Esophagus squamous epithelium (tissue), 5 donors: ENCODE data around the gene CARMIL3. TPM values are rescaled to one million over a fixed set of nuclear protein-coding genes. Genes with fewer than 3 reads are reported as not detected.

ENCODE experiments used
- DNase-seq: peaks from one replicate; lab custom pipeline; 2025; lab: John Stamatoyannopoulos, UW
- H3K27ac ChIP-seq, 4 donors: fragments of 200-600 bp; sonication (generic); one replicate each; pipeline ENCODE4 v1.5.1; 2016 to 2019; ENCODE audit warnings: mild to moderate bottlenecking in 1 of 4
- H3K27me3 ChIP-seq, 4 donors: fragments of 200-600 bp; sonication (generic); 1 replicate in 3 of 4; 2 replicates in 1 of 4; pipeline versions ENCODE4 v1.5.1 to v1.6.0; 2017 to 2021; ENCODE audit warnings: antibody characterized with exemption in 1 of 4
- H3K36me3 ChIP-seq, 3 donors: fragments of 200-600 bp; sonication (generic); one replicate each; pipeline ENCODE4 v1.5.1; 2016 to 2019
- H3K4me1 ChIP-seq, 3 donors: fragments of 200-600 bp; sonication (generic); one replicate each; pipeline ENCODE4 v1.5.1; 2017 to 2019
- H3K4me3 ChIP-seq, 4 donors: fragments of 200-600 bp; sonication (generic); 1 replicate in 3 of 4; 2 replicates in 1 of 4; pipeline ENCODE4 v1.5.1; 2016 to 2019; ENCODE audit warnings: mild to moderate bottlenecking in 2 of 4, moderate library complexity in 1 of 4
- H3K9me3 ChIP-seq, 3 donors: fragments of 200-600 bp; sonication (generic); one replicate each; pipeline ENCODE4 v1.5.1; 2016 to 2019
- POLR2A ChIP-seq, 4 donors: fragments of 450-650 bp; IDR thresholded peaks; one replicate each; pipeline ENCODE4 v1.6.1; 2017; ENCODE audit warnings: antibody characterized with exemption in 4 of 4, mild to moderate bottlenecking in 4 of 4, moderate library complexity in 3 of 4
- WGBS, 2 donors: methylation state at CpG; one replicate each; pipeline ENCODE4 v1.1.5; 2018; 5-methylcytosine and 5-hydroxymethylcytosine counted together
- intact Hi-C: fragments of 100-400 bp; cut with DNase I; formaldehyde crosslinking; loops from one replicate; pipeline ENCODE4 v1.15.0; 2022
- total RNA-seq, 4 donors: library from RNA; depleted of rRNA; stranded (reverse); fragments of >200 nt; gene quantifications; one replicate each; pipeline ENCODE4 v1.1.0, GENCODE V29; 2016
- TF ChIP-seq, protein P1 (sequence below), 6 experiments: fragments of 450-650 bp in 4 of 6; fragments of 200-600 bp in 2 of 6; sonication (generic) in 2 of 6; IDR thresholded peaks; one replicate each; pipeline ENCODE4 v1.5.1; 2016 to 2019; ENCODE audit warnings: antibody characterized with exemption in 6 of 6, mild to moderate bottlenecking in 4 of 6, moderate library complexity in 4 of 6
- donor health status: DM: yes; HTN: yes; CAD: no.

The CARMIL3 gene
- total RNA-seq, 4 donors from 2014 or later, result 0.38 to 1.2 (median 0.86) TPM

DNA sequence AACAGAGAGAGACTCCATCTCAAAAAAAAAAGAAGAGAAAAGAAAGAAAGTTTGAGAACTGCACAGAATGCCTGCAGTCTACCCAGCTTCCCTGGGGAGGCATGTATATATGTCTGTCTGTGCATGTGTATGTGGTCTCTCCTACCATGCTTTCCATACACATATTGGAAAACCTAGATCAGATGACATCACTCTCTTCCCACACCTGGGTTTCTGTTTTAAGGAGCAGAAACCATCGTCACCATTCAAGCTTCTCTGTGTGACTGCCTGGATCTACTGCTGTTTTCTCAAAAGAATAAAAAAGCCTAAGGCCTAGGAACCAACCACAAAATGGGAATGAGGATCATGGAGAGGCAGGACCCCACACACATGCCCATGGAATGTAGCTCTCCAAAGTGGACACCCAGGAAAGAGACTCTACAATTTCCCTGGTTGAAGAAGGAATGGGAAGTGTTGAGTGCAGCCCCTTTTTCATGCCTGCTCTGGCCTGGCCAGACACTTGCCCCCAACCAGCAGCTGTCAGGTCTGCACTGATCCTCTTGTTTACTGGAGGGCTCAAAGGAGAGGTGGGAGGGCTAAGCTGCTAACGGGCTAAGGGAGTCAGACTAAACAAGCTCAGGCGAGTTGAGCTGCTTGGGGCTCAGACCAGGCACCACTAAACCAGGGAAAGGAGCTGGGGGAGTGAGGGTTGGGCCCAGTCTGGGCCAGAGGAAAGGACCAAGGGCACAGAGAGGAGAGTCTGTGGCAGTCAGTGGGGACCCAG is 34.6 kb downstream of the CARMIL3 start:
- H3K4me3 ChIP-seq, result no peak overlapping the region
- no peaks in the 10 kb centered on the region for H3K27me3 ChIP-seq
- no peak overlapping the region for H3K27ac ChIP-seq
- H3K9me3 ChIP-seq, result no peaks in the 10 kb centered on the region
- intact Hi-C loops, result no loop called here
- H3K36me3 ChIP-seq, result no peaks in the 10 kb centered on the region
- no peak for DNase-seq
- TF ChIP-seq, protein P1, sequence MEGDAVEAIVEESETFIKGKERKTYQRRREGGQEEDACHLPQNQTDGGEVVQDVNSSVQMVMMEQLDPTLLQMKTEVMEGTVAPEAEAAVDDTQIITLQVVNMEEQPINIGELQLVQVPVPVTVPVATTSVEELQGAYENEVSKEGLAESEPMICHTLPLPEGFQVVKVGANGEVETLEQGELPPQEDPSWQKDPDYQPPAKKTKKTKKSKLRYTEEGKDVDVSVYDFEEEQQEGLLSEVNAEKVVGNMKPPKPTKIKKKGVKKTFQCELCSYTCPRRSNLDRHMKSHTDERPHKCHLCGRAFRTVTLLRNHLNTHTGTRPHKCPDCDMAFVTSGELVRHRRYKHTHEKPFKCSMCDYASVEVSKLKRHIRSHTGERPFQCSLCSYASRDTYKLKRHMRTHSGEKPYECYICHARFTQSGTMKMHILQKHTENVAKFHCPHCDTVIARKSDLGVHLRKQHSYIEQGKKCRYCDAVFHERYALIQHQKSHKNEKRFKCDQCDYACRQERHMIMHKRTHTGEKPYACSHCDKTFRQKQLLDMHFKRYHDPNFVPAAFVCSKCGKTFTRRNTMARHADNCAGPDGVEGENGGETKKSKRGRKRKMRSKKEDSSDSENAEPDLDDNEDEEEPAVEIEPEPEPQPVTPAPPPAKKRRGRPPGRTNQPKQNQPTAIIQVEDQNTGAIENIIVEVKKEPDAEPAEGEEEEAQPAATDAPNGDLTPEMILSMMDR (IDR thresholded peaks at IDR 0.05), result no peak
- TF ChIP-seq POLR2A (IDR thresholded peaks at IDR 0.05), result no peak
- 50 to 85% methylated on average over 1 to 3 of the region's 3 CpGs for WGBS, 2 donors
- H3K4me1 ChIP-seq, result peaks cover 0 to 7% (median 4%) of the 10 kb centered on the region in 3 donors

DNA sequence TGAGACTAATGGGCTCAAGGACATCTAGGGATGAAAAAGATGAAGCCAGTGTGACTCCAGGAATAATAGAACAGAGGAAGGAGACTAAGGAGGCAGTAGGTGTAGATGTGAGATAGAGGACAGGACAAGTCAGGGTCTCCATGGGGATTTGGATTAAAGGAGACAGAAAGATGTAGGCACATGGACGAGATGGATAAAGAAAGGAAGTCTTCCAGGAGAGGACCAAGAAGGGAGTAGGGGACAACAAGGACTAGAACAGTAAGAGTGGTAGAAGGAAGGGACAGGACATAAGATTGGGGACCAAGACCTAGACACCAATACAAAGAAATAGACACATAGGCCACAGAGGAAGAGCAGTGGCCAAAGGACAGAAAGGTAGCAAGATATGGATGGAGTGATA is 35.2 kb downstream of the CARMIL3 start:
- peaks cover 0 to under 1% (median 0%) of the 10 kb centered on the region in 3 donors for H3K4me1 ChIP-seq
- 84 to 91% methylated on average over 1 of the region's 1 CpG for whole genome bisulfite sequencing, 2 donors
- no peaks in the 10 kb centered on the region for H3K36me3 ChIP-seq
- DNase-seq, result no peak
- no peaks in the 10 kb centered on the region for H3K9me3 ChIP-seq
- no peak overlapping the region for H3K27ac ChIP-seq
- intact Hi-C loops, result no loop called here
- no peak for TF ChIP-seq POLR2A (IDR thresholded peaks at IDR 0.05)
- TF ChIP-seq, protein P1 (IDR thresholded peaks at IDR 0.05), result no peak
- H3K27me3 ChIP-seq, result no peaks in the 10 kb centered on the region
- no peak overlapping the region for H3K4me3 ChIP-seq

DNA sequence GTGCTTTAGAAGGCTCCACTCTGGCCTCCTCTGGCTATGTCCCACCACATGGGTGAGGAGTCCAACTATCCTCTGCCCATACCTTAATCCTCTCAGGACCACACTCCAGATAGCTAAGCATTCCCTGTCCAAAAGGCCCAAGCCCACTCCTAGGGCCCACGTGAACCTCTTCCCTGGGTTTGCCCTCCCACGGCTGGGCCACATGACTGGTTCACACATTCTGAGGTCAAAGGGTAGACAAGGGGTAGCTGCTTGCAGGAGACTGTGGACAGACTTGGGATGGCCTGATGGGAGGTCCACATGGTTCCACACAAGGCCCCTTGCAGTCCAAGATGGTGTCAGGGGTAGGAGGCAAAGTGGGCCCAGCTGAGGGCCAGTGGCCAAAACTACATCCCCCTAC is 36.3 kb downstream of the CARMIL3 start:
- no peak for DNase-seq
- TF ChIP-seq POLR2A (IDR thresholded peaks at IDR 0.05), result no peak
- TF ChIP-seq, protein P1 (IDR thresholded peaks at IDR 0.05), result no peak
- Histone ChIP-seq H3K27ac (no peak overlapping the region), H3K36me3 (no peaks in the 10 kb centered on the region), H3K4me1 (peaks cover 0 to 7% (median under 1%) of the 10 kb centered on the region in 3 donors), H3K4me3 (no peak overlapping the region), H3K9me3 (no peaks in the 10 kb centered on the region), H3K27me3 (no peaks in the 10 kb centered on the region)
- intact Hi-C loops, result no loop called here
- 82 to 86% methylated on average over 1 of the region's 2 CpGs for WGBS, 2 donors

DNA sequence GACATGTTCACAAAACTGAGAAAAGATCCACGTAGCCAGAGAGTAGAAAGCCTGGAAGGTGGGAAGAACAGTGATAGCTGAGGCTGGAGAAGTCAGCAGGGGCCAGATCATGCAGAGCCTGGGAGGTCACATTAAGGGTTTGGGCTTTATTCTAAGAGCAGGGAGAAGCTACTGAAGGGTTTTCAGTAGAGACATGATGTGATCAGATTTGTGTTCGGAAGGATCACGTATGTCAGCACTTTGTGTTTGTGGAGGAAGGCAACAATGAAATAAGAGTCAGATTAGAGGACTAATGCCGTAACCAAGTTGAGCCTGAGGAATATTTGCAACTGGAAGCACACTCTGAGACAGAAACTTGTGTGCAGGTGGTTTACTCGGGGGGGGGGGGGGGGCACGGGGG is 38.1 kb downstream of the CARMIL3 start:
- WGBS, 2 donors, result 82 to 85% methylated on average over 5 of the region's 6 CpGs
- Histone ChIP-seq H3K27me3 (no peaks in the 10 kb centered on the region), H3K9me3 (no peaks in the 10 kb centered on the region), H3K36me3 (no peaks in the 10 kb centered on the region), H3K27ac (no peak overlapping the region), H3K4me3 (no peak overlapping the region), H3K4me1 (peaks cover 8 to 20% (median 12%) of the 10 kb centered on the region in 3 donors)
- no peak for TF ChIP-seq POLR2A (IDR thresholded peaks at IDR 0.05)
- TF ChIP-seq, protein P1 (IDR thresholded peaks at IDR 0.05), result no peak
- intact Hi-C loops, result no loop called here
- no peak for DNase-seq

DNA sequence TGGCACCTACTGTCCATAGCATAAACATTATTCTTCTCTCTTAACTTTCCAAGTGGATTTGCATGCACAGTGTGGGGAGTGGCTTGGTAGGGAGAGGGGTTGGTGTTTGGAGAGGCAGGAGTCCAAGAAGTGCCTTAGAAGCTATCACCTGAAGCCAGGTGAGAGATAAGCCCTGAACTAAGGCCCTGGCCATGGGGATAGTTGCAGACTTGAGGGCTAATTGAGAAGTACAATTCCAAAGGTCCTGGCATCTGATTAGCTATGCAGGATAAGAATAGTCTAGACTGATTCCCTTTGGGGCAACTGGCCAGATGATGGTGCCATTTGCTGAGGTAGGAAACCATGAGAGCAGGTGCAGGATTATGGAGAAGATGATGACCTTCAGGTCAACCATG is 40.3 kb downstream of the CARMIL3 start:
- Histone ChIP-seq H3K4me1 (peaks cover 18 to 30% (median 21%) of the 10 kb centered on the region in 3 donors), H3K27ac (peak overlapping the region in 1 of 4 donors; percentile 98), H3K27me3 (no peaks in the 10 kb centered on the region), H3K36me3 (no peaks in the 10 kb centered on the region), H3K9me3 (no peaks in the 10 kb centered on the region), H3K4me3 (no peak overlapping the region)
- DNase-seq, result no peak
- intact Hi-C loops, result no loop called here
- TF ChIP-seq POLR2A (IDR thresholded peaks at IDR 0.05), result no peak
- TF ChIP-seq, protein P1 (IDR thresholded peaks at IDR 0.05), result no peak
